H54 (cell line): Measurements from ENCODE around the gene ELP4.

Experiments used
- DNase-seq: peaks from one replicate; pipeline ENCODE4 v3.0.0; 2011; ENCODE audit warnings: low spot score, mixed read lengths; ENCODE audit not compliant: insufficient read length
- FAIRE-seq: peaks from 3 replicates; lab custom pipeline; 2011; peaks lifted over from hg19 to GRCh38; lab: Jason Lieb, UNC
- POLR2A ChIP-seq: IDR thresholded peaks from 2 replicates; pipeline ENCODE4 v1.6.1; 2011; ENCODE audit warnings: low read depth, mild to moderate bottlenecking, low read length

Gene ELP4

DNA sequence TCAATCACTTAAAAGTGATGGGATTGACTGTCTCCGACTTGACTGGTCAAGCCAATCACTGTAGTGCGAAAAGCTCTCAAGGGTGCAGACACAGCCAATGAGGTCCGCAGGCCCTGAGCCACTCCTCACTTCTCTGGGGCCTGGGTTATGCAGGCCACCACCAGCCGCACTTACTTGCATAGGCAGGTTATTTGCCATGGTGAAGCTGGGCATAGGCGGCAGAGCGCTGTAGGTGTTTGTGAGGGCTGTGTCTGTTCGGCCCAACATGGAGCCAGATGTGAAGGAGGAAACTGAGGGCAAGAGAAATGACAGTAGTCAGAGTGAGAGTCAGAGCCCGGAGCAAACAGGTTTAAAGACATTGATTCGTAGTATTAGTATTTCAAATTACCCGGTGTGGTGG, 283.7 kb downstream of the ELP4 start:
- no peak for FAIRE-seq
- DNase-seq = no peak
- no peak for TF ChIP-seq POLR2A

DNA sequence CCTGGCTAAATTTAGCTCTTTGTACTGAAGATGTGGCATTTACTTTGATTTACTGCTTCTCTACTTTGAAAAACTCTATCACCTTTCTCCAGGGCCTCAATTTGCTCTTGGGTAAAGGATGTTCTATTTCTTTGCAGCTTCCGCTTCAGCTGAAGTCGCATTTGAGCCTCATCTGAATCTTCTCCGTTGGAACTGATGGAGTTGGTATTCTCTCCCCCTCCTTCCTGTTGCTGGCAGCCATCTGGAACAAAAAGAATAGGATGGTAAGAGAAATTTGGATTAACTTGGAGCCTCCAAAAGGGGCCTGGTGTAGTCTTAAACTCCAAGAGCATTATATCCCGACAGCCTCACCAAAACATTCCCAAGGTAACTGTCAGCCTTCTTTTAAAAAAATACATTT, 285.0 kb downstream of the ELP4 start:
- FAIRE-seq (no peak), DNase-seq (no peak)
- TF ChIP-seq POLR2A = no peak

DNA sequence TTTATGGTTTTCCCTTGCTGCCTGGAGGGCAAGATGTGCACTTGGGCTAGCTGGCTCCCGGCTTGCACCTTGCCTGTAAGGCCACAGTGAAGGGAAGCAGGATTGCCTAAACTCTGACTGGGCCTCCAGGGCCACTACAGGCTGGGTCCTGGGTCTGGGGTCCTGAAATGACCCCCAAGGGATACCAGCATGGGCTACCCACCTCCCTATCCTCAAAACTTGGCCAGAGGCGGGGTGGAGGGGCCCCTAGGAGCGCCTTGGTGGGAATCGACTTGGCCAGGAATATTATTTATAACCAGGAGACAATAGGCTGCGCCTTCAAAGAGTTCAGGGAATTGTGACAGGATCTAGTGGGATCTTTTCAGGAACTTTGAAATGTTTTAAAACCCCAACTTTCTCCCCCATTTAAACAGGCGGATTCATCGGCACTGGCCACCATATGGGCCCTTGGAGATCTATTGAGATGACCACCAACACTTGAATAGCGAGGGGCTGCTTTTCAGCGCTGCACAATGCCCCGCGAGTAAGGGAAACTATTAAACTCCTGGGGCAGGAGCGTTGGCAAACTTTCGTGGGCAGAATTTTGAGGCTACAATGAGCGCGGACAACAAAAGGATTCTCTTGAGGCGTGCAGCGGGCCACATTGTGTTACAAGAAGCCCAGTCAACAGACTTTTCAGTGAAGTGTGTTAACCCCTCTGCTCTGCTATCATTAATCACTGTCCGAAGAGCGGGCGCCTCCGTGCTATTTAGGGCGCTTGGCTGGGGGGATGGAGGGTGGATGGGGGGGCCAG, 286.3 kb downstream of the ELP4 start:
- DNase-seq = no peak
- no peak for TF ChIP-seq POLR2A
- no peak for FAIRE-seq

DNA sequence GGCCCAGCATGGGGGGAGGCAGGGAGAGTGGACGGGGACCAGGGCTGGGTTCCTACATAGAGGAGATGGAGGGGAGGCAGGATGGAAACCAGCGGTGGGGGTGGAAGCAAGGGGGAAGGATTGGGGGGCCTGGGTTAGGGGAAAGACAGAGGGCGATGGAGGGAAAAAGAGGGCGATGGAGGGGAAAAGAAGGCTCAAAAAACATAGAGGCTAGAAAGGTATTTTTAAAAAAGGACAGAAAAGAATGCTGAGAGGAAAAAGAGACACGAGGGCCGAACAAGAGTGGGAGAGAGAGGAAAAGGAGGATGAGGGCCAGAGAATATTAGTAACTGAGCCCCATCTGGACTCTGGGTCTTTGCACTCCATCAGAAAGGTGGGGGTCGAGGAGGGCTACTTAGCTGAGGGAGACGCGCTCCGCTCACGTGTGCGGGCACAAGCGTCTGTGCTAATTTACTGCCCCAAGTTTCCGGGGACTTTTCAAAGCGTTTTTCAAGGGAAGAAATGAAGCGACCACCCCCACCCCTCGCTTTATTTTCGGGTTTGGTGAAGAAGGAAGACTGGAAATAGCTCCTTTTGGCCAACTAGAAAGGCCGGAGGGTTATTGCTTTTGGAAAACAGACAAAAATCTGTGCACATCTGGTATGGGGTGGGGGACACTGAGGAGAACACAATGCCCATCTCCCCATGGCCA, 287.1 kb downstream of the ELP4 start:
- no peak for TF ChIP-seq POLR2A
- DNase-seq (no peak), FAIRE-seq (no peak)

DNA sequence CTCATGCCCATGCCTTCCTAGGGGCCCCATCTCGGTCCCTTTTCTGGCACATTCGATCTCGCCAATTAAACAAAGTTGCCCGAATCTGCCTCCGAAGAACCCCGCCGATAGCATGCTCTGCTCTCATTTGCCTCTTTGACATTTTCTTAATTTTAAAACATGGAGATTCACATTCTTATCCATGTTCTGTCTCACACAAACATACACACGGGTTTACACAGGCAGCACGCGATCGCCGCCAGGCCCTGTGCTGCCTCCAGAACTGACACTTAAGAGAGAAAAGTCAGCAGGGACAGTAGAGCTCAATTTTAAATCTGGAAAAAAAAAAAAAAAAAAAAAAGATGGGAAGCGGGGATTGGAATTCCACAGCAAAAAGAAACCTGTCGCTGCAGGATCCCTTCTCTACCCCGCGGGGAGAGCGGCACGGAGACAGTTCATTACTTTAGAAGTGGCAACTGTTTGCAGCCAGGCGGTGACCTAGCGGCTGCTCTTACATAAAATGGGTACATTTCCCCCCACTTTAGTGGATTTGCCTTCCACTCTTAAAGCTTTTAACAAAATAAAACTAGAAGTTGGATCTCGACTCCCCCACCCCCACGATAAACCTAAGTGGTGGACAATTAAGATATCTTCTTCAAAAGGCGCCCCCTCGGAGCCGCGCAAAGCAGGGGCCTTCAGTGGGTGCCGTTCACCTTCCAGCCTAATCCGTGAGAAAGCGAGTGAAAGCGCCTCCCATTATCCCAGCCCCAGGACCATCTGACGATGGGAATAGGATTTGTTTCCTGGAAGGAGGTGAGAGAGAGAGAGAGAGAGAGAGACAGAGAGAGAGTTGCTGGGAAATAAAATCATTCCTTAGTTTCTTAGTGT, 287.9 kb downstream of the ELP4 start:
- FAIRE-seq (no peak), DNase-seq (no peak)
- no peak for TF ChIP-seq POLR2A

DNA sequence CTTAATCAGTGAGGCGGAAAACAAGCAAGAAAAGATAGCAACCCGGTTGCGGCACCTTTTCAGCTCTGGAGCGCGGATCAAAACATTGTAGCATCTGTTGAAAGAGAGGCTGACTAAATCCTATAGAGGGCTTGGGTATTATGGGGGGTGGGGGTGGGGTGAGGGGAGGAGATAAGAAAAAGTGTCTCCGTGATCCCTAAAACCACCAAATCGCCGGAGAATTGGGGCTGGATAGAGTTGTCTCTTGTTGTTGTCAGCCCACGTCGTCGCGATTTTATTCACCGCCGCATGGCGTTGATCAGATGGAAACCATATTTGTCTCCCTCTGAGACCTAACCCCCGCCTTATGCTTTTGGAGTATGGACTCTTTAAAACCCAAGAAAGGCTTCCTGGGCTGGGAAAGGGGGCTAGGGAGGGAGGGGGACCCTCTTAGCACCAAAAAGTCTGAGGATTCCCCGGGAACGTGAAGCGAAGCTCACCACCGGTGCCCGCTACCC, 288.5 kb downstream of the ELP4 start:
- DNase-seq (no peak), FAIRE-seq (no peak)
- TF ChIP-seq POLR2A = no peak

DNA sequence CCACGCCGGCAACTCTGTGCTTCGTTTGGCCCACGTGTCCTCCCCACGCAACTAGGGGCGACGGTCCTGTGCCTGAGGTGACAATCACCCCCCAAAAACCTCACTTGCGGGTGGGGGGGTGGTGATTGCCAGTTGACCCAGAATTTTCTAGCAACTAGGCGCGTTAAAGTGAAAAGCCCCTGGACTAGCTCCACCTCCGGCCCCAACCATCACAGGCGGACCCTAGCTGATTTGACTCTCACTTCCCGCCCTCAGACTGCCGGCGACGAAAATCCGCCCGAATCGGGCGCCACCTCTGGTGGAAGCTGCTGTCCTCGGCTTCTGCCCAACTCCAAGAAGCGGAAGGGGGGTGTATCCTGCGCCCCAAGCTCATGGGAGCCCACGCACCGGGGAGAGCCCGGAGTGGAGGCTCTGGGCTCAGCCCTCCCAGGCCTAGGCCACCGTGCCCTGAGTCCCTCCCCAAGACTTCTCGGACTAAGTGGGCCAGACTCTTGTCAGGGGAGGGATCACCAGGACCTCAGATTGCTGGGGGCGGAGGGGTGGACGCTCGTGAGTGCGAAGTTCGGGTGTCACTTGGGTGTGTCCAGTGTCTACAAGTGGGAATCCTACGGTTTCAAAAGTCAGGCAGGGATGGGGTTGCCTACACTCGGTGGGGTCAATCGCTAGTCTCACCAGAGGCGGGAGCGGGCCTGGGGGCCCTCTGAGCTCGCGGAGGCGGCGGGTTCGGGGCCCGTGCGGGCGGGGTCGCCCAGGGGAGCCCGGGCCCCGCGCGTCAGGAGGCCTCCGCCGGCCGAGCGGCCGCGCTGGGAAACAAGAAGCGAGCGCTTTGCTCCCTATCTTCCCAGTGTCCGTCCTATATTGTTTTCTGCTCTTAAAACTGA, 289.2 kb downstream of the ELP4 start:
- no peak for FAIRE-seq
- TF ChIP-seq POLR2A = no peak

DNA sequence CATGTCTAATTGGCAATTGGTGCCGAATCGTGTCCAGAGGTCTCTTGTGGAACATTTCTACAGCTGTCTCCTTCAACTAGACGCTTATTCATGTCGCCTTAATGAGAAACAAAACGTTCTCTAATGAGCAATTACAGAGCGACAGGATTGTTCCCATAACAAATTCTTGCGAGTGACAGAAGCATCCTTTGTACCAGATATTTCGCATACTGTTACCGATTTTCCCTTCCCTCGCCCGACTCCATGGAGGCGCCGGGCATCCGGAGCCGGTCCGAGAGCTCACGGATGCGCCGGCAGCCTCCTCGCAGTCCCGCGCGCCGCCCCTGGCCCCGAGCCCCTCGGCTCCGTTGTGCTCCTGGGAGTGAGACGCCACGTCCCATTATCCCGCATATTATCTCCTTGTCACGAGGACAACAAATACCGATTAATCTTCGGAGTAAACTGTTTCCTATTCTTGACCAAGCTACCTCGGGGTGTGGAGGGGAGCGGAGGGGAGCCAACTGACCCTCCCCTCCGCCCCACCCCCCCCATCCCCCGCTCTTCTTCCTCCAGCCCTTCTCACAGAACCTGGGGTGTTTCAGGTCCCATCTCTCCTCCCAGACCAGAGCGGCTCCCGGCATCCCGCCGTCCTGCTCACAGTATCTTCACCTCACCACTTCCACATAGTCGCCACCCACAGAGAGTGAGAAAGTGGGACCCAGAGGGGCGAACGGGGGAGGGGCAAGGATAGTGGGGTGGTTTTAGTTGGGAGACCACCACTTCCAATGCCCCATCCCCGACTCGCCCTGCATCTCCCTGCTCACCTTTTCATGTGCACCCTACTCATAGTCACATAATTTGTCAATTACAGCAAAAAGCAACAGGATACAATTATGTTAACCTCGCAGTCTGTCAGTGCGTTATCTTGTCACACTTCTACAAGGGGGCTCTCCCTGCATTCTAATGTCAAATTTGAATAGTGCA, 290.1 kb downstream of the ELP4 start:
- DNase-seq (no peak), FAIRE-seq (no peak)
- no peak for TF ChIP-seq POLR2A

More for the DNA sequence above, 289.2 kb downstream of the ELP4 start:
- no peak for DNase-seq

DNA sequence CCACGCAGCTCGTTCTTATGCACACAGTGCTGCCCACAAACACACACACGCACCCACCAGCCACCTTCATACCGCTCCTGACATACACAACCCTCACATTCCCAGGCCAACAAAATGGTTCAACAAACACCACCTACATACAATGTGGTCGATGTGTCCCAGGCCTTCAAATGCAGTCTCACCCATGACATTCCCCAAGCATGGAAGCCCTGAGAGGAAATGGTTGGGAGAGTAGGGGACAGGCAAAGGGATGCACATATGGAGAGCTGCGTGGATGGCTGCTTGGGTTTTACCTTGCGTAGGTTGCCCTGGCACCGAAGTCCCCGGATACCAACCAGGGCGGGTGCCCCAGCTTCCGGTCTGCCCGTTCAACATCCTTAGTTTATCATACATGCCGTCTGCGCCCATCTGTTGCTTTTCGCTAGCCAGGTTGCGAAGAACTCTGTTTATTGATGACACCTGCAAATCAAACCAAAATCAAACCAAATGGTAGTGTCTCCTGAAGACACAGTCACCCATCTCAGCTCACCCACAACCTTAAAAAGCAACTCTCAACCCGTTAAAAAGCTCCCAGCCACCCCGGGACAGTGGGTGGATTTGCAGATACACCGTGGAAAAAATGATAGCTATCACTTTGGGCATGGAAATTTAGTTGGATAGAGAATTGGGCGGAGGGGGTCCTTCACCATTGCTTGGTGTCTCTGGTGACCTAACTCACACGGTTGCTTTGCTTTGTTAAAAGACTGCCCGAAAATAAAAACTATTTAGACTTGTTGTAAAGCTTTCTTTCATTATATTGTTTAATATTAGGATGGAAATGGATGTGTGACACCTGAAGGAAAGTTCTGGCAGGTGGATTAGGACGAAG, 291.1 kb downstream of the ELP4 start:
- FAIRE-seq (no peak), DNase-seq (no peak)
- TF ChIP-seq POLR2A = no peak

DNA sequence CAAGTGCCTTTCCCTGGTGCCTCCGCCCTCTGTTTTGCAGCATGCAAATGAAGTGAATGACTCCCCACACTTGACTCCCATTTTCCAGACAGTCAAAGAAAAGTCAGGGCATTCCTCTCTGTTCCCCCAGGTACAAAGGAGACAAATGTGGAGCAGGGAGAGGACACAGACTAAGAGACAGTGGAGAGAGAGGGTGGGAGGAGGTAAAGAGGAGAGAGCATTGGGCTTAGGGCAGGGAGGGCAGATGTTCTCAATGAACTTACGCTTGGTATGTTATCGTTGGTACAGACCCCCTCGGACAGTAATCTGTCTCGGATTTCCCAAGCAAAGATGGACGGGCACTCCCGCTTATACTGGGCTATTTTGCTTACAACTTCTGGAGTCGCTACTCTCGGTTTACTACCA, 291.7 kb downstream of the ELP4 start:
- TF ChIP-seq POLR2A = no peak
- no peak for FAIRE-seq
- DNase-seq = no peak

DNA sequence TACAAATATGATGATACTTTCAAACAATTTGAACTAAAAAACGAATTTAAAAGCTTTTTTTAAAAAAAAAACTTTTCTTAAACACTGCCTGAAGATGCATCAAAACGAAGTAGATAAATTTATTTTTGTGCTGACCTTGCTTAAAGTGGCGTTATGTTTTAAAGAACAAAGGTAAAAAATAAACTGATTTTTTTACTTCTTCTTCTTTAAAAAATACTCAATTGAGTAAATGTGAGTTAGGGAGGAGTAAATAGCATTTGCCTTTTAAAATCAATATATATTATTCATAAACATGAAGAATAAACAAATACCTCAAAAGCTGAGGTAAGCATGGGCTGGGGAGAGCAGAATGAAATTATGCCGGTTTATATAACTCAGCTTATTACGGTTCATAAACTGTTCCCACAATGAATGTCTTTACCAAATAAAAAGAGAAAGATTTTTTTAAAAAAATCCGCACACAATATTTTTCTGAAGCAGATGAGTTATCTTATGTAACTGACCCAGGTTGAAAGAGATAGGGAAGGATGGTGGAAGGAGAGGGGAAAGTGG, 292.5 kb downstream of the ELP4 start:
- TF ChIP-seq POLR2A = no peak
- DNase-seq = no peak
- FAIRE-seq = no peak

DNA sequence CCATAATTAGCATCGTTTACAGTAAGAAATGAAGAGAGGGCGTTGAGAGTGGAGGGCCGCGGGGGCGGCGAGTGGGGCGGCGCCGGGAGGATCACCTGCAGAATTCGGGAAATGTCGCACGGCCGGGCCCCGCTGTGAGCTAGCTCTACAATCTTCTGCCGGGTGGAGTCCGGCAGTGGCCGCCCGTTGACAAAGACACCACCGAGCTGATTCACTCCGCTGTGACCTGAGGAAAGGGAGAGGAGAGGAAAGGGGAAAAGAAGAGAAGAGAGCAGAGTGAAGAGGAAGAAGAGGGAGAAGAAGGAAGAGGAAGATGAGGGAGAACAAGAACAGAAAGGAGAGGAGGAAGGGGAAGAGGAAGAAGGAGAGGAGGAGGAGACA, 293.0 kb downstream of the ELP4 start:
- no peak for TF ChIP-seq POLR2A
- FAIRE-seq (no peak), DNase-seq (no peak)
